Measurements from ENCODE around the gene NINJ2. TPM values are rescaled to one million over a fixed set of nuclear protein-coding genes. Genes with fewer than 3 reads are reported as not detected.
"Not testable (repeated sequence)": the region's sequence is repeated elsewhere in the genome, so short reads cannot be mapped to it uniquely, and the experiment has no call there.

NINJ2 gene
- total RNA-seq, 4 donors from 2014 or later = 3.8 to 8.3 (median 5.2) TPM; not detected in 1

DNA sequence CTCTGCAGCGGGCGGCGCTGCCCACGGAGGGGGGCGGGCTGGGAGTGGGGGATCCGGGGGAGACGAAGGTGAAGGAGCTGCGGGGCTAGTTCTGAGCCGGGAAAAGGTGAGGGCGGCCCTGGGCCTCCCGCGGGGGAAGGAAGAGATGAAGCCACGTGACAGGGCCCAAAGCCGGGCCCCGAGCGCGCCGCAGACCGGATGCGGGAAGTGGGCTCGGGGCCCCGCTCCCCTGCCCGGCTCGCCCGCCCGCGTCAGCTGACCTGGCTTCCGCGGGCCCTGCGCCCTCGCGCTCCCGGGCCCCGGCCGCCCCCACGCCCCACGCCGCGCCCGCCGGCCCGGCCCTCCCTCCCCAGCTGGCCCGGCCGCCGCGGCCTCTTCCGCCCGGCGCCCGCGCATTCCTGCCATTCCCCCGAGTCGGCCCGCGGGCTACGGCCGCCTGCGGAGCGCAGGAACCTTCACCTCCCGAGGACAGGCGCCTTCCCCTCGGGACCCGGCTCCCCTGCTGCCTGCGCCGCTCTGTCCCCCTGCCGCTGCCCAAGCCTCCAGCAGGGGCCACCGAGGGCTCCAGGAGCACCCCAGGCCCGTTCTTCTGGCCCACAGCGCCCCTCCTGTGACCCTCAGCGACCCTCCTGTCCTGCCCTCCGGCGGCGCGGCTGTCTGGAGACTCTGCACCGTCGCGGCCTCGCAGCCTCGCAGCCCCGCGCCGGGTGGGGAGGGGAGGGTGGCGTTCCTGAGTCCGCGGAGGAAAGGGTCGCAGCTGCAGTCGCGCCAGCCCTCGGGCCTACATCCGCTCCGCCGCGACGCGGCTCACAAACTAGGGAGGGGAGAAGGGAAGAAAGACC is 20.4 kb downstream of the NINJ2 start:
- peak in 1 of 2 donors; percentile 56 for TF ChIP-seq POLR2A (IDR thresholded peaks at IDR 0.05)
- TF ChIP-seq, protein P1, sequence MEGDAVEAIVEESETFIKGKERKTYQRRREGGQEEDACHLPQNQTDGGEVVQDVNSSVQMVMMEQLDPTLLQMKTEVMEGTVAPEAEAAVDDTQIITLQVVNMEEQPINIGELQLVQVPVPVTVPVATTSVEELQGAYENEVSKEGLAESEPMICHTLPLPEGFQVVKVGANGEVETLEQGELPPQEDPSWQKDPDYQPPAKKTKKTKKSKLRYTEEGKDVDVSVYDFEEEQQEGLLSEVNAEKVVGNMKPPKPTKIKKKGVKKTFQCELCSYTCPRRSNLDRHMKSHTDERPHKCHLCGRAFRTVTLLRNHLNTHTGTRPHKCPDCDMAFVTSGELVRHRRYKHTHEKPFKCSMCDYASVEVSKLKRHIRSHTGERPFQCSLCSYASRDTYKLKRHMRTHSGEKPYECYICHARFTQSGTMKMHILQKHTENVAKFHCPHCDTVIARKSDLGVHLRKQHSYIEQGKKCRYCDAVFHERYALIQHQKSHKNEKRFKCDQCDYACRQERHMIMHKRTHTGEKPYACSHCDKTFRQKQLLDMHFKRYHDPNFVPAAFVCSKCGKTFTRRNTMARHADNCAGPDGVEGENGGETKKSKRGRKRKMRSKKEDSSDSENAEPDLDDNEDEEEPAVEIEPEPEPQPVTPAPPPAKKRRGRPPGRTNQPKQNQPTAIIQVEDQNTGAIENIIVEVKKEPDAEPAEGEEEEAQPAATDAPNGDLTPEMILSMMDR (IDR thresholded peaks at IDR 0.05) = peak; percentile 31 to 56 (median 50)
- Histone ChIP-seq H3K27me3 (no peaks in the 10 kb centered on the region), H3K4me3 (peak overlapping the region; percentile 72 to 86 (median 80)), H3K27ac (peak overlapping the region; percentile 86 to 99 (median 98)), H3K36me3 (no peaks in the 10 kb centered on the region), H3K9me3 (no peaks in the 10 kb centered on the region), H3K4me1 (peaks cover 0 to 9% (median 2%) of the 10 kb centered on the region in 4 donors)
- peak; percentile 83 to 93 (median 86) for DNase-seq

GRCh38 chr12:641321-641720 is 21.9 kb downstream of the NINJ2 start:
- not testable (repeated sequence) for H3K4me1 ChIP-seq, H3K4me3 ChIP-seq, H3K27me3 ChIP-seq, H3K9me3 ChIP-seq, H3K36me3 ChIP-seq
- peak overlapping the region in 1 of 4 donors; percentile 99 for H3K27ac ChIP-seq
- DNase-seq = peak in 1 of 3 donors; percentile 45

GRCh38 chr12:640773-641172 is 22.5 kb downstream of the NINJ2 start:
- peak overlapping the region in 1 of 4 donors; percentile 99 for H3K27ac ChIP-seq

GRCh38 chr12:639988-640387 is 23.3 kb downstream of the NINJ2 start:
- Histone ChIP-seq H3K4me3 (no peak overlapping the region), H3K36me3 (no peaks in the 10 kb centered on the region), H3K4me1 (peaks cover 0 to 9% (median 2%) of the 10 kb centered on the region in 4 donors), H3K27me3 (no peaks in the 10 kb centered on the region), H3K9me3 (no peaks in the 10 kb centered on the region), H3K27ac (peak overlapping the region in 1 of 4 donors; percentile 99)
- DNase-seq = no peak
- TF ChIP-seq, protein P1 (IDR thresholded peaks at IDR 0.05) = no peak
- no peak for TF ChIP-seq POLR2A (IDR thresholded peaks at IDR 0.05)

More at GRCh38 chr12:640773-641172, 22.5 kb downstream of the NINJ2 start:
- no peak for TF ChIP-seq POLR2A (IDR thresholded peaks at IDR 0.05)
- TF ChIP-seq, protein P1 (IDR thresholded peaks at IDR 0.05) = no peak
- Histone ChIP-seq H3K4me1 (peaks cover 0 to 9% (median 2%) of the 10 kb centered on the region in 4 donors), H3K27me3 (no peaks in the 10 kb centered on the region), H3K4me3 (no peak overlapping the region), H3K36me3 (no peaks in the 10 kb centered on the region), H3K9me3 (no peaks in the 10 kb centered on the region)
- no peak for DNase-seq

GRCh38 chr12:639566-639965 is 23.7 kb downstream of the NINJ2 start:
- H3K36me3 ChIP-seq = no peaks in the 10 kb centered on the region
- no peak for DNase-seq
- peak overlapping the region in 1 of 4 donors; percentile 22 for H3K27ac ChIP-seq
- TF ChIP-seq, protein P1 (IDR thresholded peaks at IDR 0.05) = no peak
- TF ChIP-seq POLR2A (IDR thresholded peaks at IDR 0.05) = no peak
- H3K4me3 ChIP-seq = no peak overlapping the region
- H3K9me3 ChIP-seq = no peaks in the 10 kb centered on the region
- H3K4me1 ChIP-seq = peaks cover 0 to 9% (median 0%) of the 10 kb centered on the region in 4 donors
- no peaks in the 10 kb centered on the region for H3K27me3 ChIP-seq

DNA sequence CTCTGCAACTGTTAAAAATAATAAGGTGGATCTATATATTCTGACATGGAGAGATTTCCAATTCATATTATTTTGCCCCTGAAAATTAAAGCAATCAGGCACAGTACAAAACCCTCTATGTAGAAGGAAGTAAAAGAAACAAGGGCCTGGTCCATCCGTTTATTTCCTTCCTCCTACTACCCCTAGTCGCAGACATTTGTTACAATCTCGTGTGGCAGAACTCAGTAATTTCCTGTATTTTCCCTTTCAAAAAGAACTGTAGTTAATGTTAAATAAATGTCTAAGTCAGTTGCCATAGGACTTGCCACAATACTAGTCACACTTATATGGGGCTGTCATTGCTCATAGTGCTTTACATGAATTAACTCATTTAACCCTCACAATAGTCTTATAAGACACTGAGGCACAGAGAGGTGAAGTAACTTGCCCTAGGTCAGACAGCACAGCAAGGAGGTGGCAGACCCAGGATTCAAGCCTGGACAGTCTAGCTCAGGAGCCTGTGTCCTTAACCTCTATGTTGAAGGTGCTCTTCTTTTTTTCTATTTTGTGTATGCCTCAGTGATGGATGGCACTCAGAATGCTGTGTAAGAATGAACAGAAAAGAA is 24.2 kb downstream of the NINJ2 start:
- no peaks in the 10 kb centered on the region for H3K36me3 ChIP-seq
- no peak overlapping the region for H3K4me3 ChIP-seq
- H3K27ac ChIP-seq = peak overlapping the region in 1 of 4 donors; percentile 22
- no peak for DNase-seq
- no peaks in the 10 kb centered on the region for H3K9me3 ChIP-seq
- TF ChIP-seq, protein P1 (IDR thresholded peaks at IDR 0.05) = no peak
- no peak for TF ChIP-seq POLR2A (IDR thresholded peaks at IDR 0.05)
- no peaks in the 10 kb centered on the region for H3K27me3 ChIP-seq
- H3K4me1 ChIP-seq = peaks cover 0 to 4% (median 0%) of the 10 kb centered on the region in 4 donors
